Forelimb muscle (tissue), 1 donor: Measurements from ENCODE around the gene HAUS5. TPM values are rescaled to one million over a fixed set of nuclear protein-coding genes. Genes with fewer than 3 reads are reported as not detected.
A peak's percentile ranks its signal among the peaks of the same experiment; 100 is the strongest.

ENCODE experiments used
- DNase-seq: peaks from one replicate; pipeline ENCODE4 v3.0.0-alpha.2; 2013; ENCODE audit warnings: low read depth
- polyA plus RNA-seq: library from polyadenylated mRNA; unstranded; fragments of 120-200 nt; gene quantifications from one replicate; pipeline ENCODE4 v1.2.1, GENCODE V29; 2013; ENCODE audit not compliant: insufficient read length

Gene HAUS5
- polyA plus RNA-seq, 1 donor = 10.9 TPM

- no peak for DNase-seq
Observed at GRCh38 chr19:35608251-35608650, 4.3 kb upstream of the HAUS5 start.

GRCh38 chr19:35609851-35610353 is 2.6 kb upstream of the HAUS5 start:
- DNase-seq = no peak

GRCh38 chr19:35612224-35612558 is 344 bp upstream of the HAUS5 start:
- no peak for DNase-seq

- no peak for DNase-seq
Observed at GRCh38 chr19:35613574-35613973, 1.0 kb downstream of the HAUS5 start.

GRCh38 chr19:35615036-35615435 is 2.5 kb downstream of the HAUS5 start:
- DNase-seq = no peak

DNA sequence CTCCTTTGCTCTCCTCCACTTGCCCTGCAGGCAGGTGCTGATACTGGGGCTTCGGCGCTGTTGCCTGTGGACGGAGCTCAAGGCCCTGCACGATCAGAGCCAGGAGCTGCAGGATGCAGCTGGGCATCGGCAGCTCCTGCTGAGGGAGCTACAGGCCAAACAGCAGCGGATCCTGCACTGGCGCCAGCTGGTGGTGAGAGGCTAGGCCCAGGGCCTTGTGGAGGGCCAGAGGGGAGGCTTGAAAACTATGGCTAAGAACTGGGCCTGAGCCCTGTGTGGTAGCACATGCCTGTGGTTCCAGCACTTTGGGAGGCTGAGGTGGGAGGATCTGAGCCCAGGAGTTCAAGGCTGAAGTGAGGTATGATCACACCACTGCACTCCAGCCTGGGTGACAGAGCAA is 6.3 kb downstream of the HAUS5 start:
- DNase-seq = no peak

- DNase-seq = no peak
Observed at GRCh38 chr19:35619290-35619923, 6.9 kb downstream of the HAUS5 start.

- no peak for DNase-seq
Observed at GRCh38 chr19:35620001-35620400, 7.5 kb downstream of the HAUS5 start.

DNA sequence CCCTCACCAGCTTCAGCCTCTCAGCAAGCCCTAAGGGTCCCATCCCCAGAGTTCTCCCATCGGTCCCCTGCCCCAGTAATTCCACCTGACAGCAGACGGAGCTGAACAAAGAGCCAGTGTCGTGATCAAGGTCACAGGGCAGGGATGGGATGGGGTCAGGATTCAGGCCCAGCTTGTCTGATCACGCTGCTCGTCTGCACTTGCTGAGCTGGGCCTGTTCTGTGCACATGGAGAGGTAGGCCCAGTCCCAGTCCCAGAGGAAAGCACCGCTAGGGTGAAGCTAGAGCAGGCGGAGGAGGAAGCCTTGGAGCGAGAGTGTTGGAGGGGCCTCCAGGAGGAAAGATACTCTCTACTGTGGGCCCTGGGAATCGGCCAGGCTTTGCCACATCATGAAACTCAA is 9.2 kb downstream of the HAUS5 start:
- no peak for DNase-seq

- DNase-seq = no peak
Observed at GRCh38 chr19:35622750-35623149, 10.2 kb downstream of the HAUS5 start.

GRCh38 chr19:35623327-35624010 is 10.9 kb downstream of the HAUS5 start:
- DNase-seq = no peak

GRCh38 chr19:35628264-35628564 is 15.7 kb downstream of the HAUS5 start:
- DNase-seq = no peak

DNA sequence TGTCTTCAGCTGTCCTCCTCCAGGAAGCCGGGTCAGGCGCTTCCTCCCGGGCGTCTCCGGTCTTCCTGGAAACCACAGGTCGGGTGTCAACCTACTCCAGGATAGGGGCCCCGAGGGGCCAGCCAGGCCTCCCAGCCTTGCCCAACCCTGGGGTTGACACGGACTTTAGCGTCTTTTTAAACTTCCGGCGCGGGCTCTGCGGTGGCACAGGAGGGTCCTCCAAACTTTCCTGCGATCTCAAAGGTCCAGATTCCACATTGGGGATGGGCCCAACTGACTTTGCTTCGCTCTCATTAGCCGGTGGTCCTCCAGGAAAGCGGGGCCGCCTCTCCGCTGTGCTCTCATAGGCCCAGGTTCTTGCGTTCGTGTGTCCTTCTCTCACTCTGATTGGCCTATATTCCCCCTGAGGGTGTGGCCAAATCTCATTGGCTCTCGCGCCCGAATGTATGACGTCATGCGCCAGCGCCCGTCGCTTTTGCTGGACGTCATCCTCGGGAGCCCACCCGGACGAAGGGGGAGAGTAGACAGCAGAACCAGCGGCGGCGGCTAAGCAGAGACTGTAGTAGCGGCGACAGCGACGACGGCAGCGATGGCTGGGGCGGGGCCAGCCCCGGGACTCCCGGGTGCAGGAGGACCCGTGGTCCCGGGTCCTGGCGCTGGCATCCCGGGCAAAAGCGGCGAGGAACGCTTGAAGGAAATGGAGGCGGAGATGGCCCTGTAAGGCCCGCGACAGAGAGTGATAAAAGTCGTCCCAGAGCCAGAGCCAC is 16.2 kb downstream of the HAUS5 start, which contains the start of gene RBM42:
Gene RBM42, plus strand, starts transcription at position 472 of the 767 bp plus-strand sequence. Its CDS starts 118 bp downstream, at position 590.
- DNase-seq = peak; percentile 98

DNA sequence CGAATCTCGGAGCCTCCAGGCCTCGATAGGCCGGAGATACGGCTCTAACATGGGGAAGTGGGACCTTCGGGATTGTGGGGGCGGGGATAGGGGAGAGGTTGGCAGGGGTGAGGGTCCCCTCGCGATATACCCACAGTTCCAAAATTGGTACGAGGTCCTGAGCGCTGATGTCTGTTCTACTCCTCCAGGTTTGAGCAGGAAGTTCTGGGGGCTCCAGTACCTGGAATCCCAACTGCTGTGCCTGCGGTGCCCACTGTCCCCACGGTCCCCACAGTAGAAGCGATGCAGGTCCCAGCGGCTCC is 16.7 kb downstream of the HAUS5 start:
- DNase-seq = no peak

- no peak for DNase-seq
Observed at GRCh38 chr19:35633727-35634440, 21.3 kb downstream of the HAUS5 start.

- DNase-seq = no peak
Observed at GRCh38 chr19:35636651-35637050, 24.1 kb downstream of the HAUS5 start.

GRCh38 chr19:35637165-35637564 is 24.6 kb downstream of the HAUS5 start:
- no peak for DNase-seq

DNA sequence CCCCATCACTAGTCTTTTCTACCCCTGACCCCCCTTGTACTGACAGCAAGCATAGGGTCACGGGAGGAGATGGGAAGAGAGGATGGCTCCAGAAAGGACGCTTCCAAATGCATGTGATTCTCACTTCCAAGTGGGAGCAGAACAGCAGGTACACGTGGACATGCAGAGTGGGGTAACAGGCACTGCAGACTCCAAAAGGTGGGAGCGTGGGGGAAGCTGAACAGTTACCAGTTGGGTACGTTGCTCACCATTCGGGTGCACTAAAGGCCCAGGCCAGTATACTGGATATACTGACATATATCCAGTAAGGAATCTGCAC is 26.7 kb downstream of the HAUS5 start:
- DNase-seq = no peak

GRCh38 chr19:35639863-35640262 is 27.3 kb downstream of the HAUS5 start:
- DNase-seq = no peak

DNA sequence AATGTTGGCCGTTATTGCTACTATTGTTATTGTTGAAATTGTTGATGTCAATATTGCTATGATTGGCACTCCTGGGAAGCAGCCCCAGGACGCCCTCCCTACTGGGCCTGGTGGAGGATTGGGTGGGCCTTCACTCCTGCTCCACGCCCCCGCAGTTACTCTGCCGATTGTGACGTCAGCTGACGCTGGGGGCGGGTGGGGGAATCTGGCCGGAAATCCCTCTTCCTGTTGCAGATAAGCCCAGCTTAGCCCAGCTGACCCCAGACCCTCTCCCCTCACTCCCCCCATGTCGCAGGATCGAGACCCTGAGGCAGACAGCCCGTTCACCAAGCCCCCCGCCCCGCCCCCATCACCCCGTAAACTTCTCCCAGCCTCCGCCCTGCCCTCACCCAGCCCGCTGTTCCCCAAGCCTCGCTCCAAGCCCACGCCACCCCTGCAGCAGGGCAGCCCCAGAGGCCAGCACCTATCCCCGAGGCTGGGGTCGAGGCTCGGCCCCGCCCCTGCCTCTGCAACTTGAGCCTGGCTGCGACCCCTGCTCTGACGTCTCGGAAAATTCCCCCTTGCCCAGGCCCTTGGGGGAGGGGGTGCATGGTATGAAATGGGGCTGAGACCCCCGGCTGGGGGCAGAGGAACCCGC is 29.1 kb downstream of the HAUS5 start, which contains the start of gene ETV2:
Gene ETV2, plus strand, starts transcription at position 231 of the 637 bp plus-strand sequence. CDS start 716 bp downstream, outside the sequence.
- no peak for DNase-seq

GRCh38 chr19:35642312-35642711 is 29.8 kb downstream of the HAUS5 start:
- DNase-seq = no peak

- no peak for DNase-seq
Observed at GRCh38 chr19:35642798-35643254, 30.3 kb downstream of the HAUS5 start.
